ENCODE data around the gene SLC43A3. TPM values are rescaled to one million over a fixed set of nuclear protein-coding genes. Genes with fewer than 3 reads are reported as not detected.

The SLC43A3 gene
- total and polyA plus RNA-seq, 2 of the 4 experiments (the other 2 are of a cell fraction): 12.7 to 21.1 TPM

DNA sequence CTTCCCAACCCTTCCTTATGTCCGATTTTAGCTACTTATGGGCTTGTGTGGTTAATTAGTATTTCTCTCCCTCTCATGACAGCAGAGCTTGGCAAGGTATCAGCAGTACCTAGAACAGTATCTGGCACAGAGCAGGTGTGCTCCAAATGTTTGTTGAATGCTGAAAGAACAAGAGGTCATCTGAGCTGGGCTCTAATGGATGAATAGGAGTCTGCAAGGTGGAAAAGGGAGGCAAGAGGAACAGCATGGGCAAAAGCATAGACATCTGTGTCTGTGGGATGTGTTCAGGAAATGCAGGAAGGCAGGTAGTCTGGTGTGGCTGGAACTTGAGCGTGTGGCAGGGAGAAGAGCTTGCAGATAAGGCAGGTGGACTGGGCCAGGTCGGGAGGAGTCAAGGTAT, 65.0 kb downstream of the SLC43A3 start:
- H3K27ac ChIP-seq (ENCODE audit: insufficient read depth, low read length): no peak overlapping the region

More for the DNA sequence above, 65.0 kb downstream of the SLC43A3 start:
- Histone ChIP-seq H2AK9ac (replicated peaks; ENCODE audit: low read depth, low read length, poor library complexity) (no peak overlapping the region), H4K20me1 (ENCODE audit: insufficient read depth, low read length) (no peaks in the 10 kb centered on the region), H2BK20ac (ENCODE audit: low read depth, low read length) (no peak overlapping the region), H3K56ac (ENCODE audit: extremely low read depth, insufficient read depth, low read length) (no peak overlapping the region), H3K27me3 (ENCODE audit: control insufficient read depth, insufficient read depth, low read length) (peaks cover 49% of the 10 kb centered on the region), H3K18ac (ENCODE audit: low read depth, low read length) (no peak overlapping the region), H4K91ac (ENCODE audit: insufficient read depth, low read depth, low read length) (no peak overlapping the region), H3K36me3 (ENCODE audit: control insufficient read depth, insufficient read depth, low read length) (no peaks in the 10 kb centered on the region), H2AK5ac (ENCODE audit: low read depth, low read length) (no peak overlapping the region), H2BK15ac (ENCODE audit: low read depth, low read length) (no peak overlapping the region), H3K14ac (replicated peaks; ENCODE audit: low read depth, low read length) (no peak overlapping the region), H3K9me3 (ENCODE audit: control insufficient read depth, insufficient read depth, low read length) (peaks cover 3% of the 10 kb centered on the region; the same call in 1 of the 2 replicates), H3K4ac (ENCODE audit: low read depth, low read length) (no peak overlapping the region), H4K5ac (ENCODE audit: low read depth, low read length) (no peak overlapping the region), H3K4me2 (ENCODE audit: low read depth, low read length) (no peak overlapping the region), H3K23ac (ENCODE audit: low read depth, low read length) (no peak overlapping the region), H3K9me1 (ENCODE audit: insufficient read depth, low read length) (no peaks in the 10 kb centered on the region), H2BK5ac (ENCODE audit: low read depth, low read length, poor library complexity, severe bottlenecking) (no peak overlapping the region), H3K4me3 (ENCODE audit: insufficient read depth, low read depth, low read length) (no peak overlapping the region), H3K4me1 (ENCODE audit: control insufficient read depth, insufficient read depth, low read length) (no peaks in the 10 kb centered on the region), H3K9ac (ENCODE audit: low read depth, low read length) (no peak overlapping the region), H3K79me1 (ENCODE audit: low read depth in 1 of 2, low read length in 2 of 2) (no peaks in the 10 kb centered on the region), H2BK120ac (ENCODE audit: low read depth, low read length) (no peak overlapping the region), H2AFZ (replicated peaks; ENCODE audit: low read length, poor library complexity) (no peak overlapping the region), H4K8ac (ENCODE audit: low read depth in 2 of 2, low read length in 2 of 2) (no peak overlapping the region)
- in situ Hi-C loops (cut with MboI; ENCODE audit: low sequenced_read_pairs) (loop anchor here (25.0 kb wide), 1 partner anchor 525 kb away; no protein-coding TSS in a partner anchor), dilution Hi-C loops (cut with HindIII; ENCODE audit: low sequenced_read_pairs, unreplicated experiment) (no loop called here), intact Hi-C loops (cut with micrococcal nuclease) (no loop called here)
- ATAC-seq (ENCODE audit: low read depth) (no peak), DNase-seq (no peak)
- WGBS, 2 experiments (ENCODE audit: extremely low coverage in 2 of 2, insufficient read length in 1 of 2): no CpG with 5 or more reads among the region's 3 CpGs
- no TSS peak for BruUV-seq (replicated peaks)
- TF ChIP-seq NFE2L2 (IDR thresholded peaks at IDR 0.05; ENCODE audit: low read depth, low read length) (no peak), RAD21 (IDR thresholded peaks at IDR 0.05; ENCODE audit: low read length) (no peak), RCOR1 (IDR thresholded peaks at IDR 0.05; ENCODE audit: insufficient replicate concordance, low read length) (no peak), MAZ (IDR thresholded peaks at IDR 0.05; ENCODE audit: borderline replicate concordance, low read depth, low read length) (no peak), ELK1 (IDR thresholded peaks at IDR 0.05; ENCODE audit: borderline replicate concordance, low read depth, low read length) (no peak), USF2 (IDR thresholded peaks at IDR 0.05; ENCODE audit: low read depth, low read length) (no peak), BHLHE40 (IDR thresholded peaks at IDR 0.05; ENCODE audit: low read depth, low read length) (no peak), CHD1 (IDR thresholded peaks at IDR 0.05; ENCODE audit: low read depth, low read length) (no peak), CTCF (conservative IDR thresholded peaks at IDR 0.05; ENCODE audit: low read depth, low read length) (no peak), SMC3 (IDR thresholded peaks at IDR 0.05; ENCODE audit: low read depth, low read length) (no peak), MXI1 (IDR thresholded peaks at IDR 0.05; ENCODE audit: borderline replicate concordance, low read depth, low read length) (no peak), POLR2A (IDR thresholded peaks at IDR 0.05; ENCODE audit: low read depth, low read length) (no peak), FOS (IDR thresholded peaks at IDR 0.05; ENCODE audit: low read depth, low read length) (no peak), RFX5 (IDR thresholded peaks at IDR 0.05; ENCODE audit: low read depth, low read length) (no peak), CEBPB (IDR thresholded peaks at IDR 0.05; ENCODE audit: low read depth, low read length) (no peak), MAFK (IDR thresholded peaks at IDR 0.05; ENCODE audit: low read depth, low read length) (no peak)
- POLR2A ChIA-PET (ENCODE audit: unreplicated experiment): no interaction called here
- CTCF ChIA-PET: no interaction called here

Measured in IMR-90 (cell line).